Brain microvascular endothelial cell (primary cell): ENCODE measurements around the gene CEP95.
A peak's percentile ranks its signal among the peaks of the same experiment; 100 is the strongest.

Experiments
- DNase-seq: peaks from one replicate; pipeline ENCODE4 v3.0.0-alpha.2; 2020
- H3K27ac ChIP-seq: fragments of 250-450 bp; sonication (Bioruptor Pico); 2 replicates; pipeline ENCODE4 v1.5.1; 2020; ENCODE audit warnings: mild to moderate bottlenecking, moderate library complexity
- H3K27me3 ChIP-seq: fragments of 250-450 bp; sonication (Bioruptor Pico); replicated peaks from 2 replicates; pipeline ENCODE4 v1.5.1; 2020; ENCODE audit warnings: mild to moderate bottlenecking
- H3K36me3 ChIP-seq: fragments of 250-450 bp; sonication (Bioruptor Pico); replicated peaks from 2 replicates; pipeline ENCODE4 v1.5.1; 2020; ENCODE audit warnings: mild to moderate bottlenecking
- H3K4me3 ChIP-seq: 2 replicates; pipeline ENCODE4 v1.5.1; 2011; ENCODE audit warnings: low read depth, mild to moderate bottlenecking, control low read depth, low read length, moderate library complexity
- CTCF ChIP-seq: IDR thresholded peaks from 2 replicates; pipeline ENCODE4 v1.5.1; 2011; ENCODE audit warnings: low read depth, mild to moderate bottlenecking, moderate library complexity, low read length, control low read depth, inconsistent platforms; ENCODE audit errors: missing control alignments
- in situ Hi-C: cut with HindIII; loops from 2 replicates; pipeline ENCODE4 v1.10.0; 2017; ENCODE audit warnings: low sequenced_read_pairs, low pct_ligation_motif_present

CEP95 gene

GRCh38 chr17:64531955-64532371, 25.2 kb downstream of the CEP95 start:
- no peak for TF ChIP-seq CTCF
- no peaks in the 10 kb centered on the region for H3K27me3 ChIP-seq
- H3K36me3 ChIP-seq = peaks cover 73% of the 10 kb centered on the region
- in situ Hi-C loops = no loop called here
- DNase-seq = no peak
- no peak overlapping the region for H3K4me3 ChIP-seq
- no peak overlapping the region for H3K27ac ChIP-seq

GRCh38 chr17:64532409-64532808, 25.6 kb downstream of the CEP95 start:
- no peak for TF ChIP-seq CTCF
- Histone ChIP-seq H3K4me3 (no peak overlapping the region), H3K27ac (no peak overlapping the region), H3K36me3 (peaks cover 73% of the 10 kb centered on the region), H3K27me3 (no peaks in the 10 kb centered on the region)
- in situ Hi-C loops = no loop called here
- no peak for DNase-seq

- no peak overlapping the region for H3K27ac ChIP-seq
- in situ Hi-C loops = no loop called here
- no peak for DNase-seq
- TF ChIP-seq CTCF = no peak
- H3K36me3 ChIP-seq = peaks cover 79% of the 10 kb centered on the region
- H3K4me3 ChIP-seq = no peak overlapping the region
- no peaks in the 10 kb centered on the region for H3K27me3 ChIP-seq
These were observed 27.0 kb downstream of the CEP95 start for GRCh38 chr17:64533784-64534183.

- no peak for DNase-seq
- H3K36me3 ChIP-seq = peaks cover 78% of the 10 kb centered on the region
- no peak overlapping the region for H3K4me3 ChIP-seq
- peak; percentile 50 for TF ChIP-seq CTCF
- no peaks in the 10 kb centered on the region for H3K27me3 ChIP-seq
- in situ Hi-C loops = no loop called here
- H3K27ac ChIP-seq = no peak overlapping the region
These were observed 27.4 kb downstream of the CEP95 start for GRCh38 chr17:64534187-64534586.

- no peak for DNase-seq
- TF ChIP-seq CTCF = no peak
- Histone ChIP-seq H3K27ac (no peak overlapping the region), H3K27me3 (no peaks in the 10 kb centered on the region), H3K36me3 (peaks cover 78% of the 10 kb centered on the region), H3K4me3 (no peak overlapping the region)
- in situ Hi-C loops = no loop called here
These were observed 28.6 kb downstream of the CEP95 start for GRCh38 chr17:64535357-64535756.

- no peak for DNase-seq
- Histone ChIP-seq H3K4me3 (no peak overlapping the region), H3K27ac (no peak overlapping the region), H3K27me3 (no peaks in the 10 kb centered on the region), H3K36me3 (peaks cover 82% of the 10 kb centered on the region)
- no peak for TF ChIP-seq CTCF
- in situ Hi-C loops = no loop called here
These were observed 30.1 kb downstream of the CEP95 start for GRCh38 chr17:64536913-64537312.
